Measurements from ENCODE around the gene OXGR1. TPM values are rescaled to one million over a fixed set of nuclear protein-coding genes. Genes with fewer than 3 reads are reported as not detected.

OXGR1 gene
- total RNA-seq: 1 to 10 TPM in 2 of 3 donors, under 1 TPM in 1; 0.54 to 3.1 (median 2.0) TPM
- long read RNA-seq, donor 1, partial matches to known transcripts: 0 of 1 reads
- long read RNA-seq, donor 1, other reads (novel, unspliced or antisense): 1 of 1 reads
- long read RNA-seq, donor 2: 0 reads

- Histone ChIP-seq H3K9me3 (no peaks in the 10 kb centered on the region), H3K36me3 (ENCODE audit: low read depth) (no peaks in the 10 kb centered on the region), H3K4me1 (ENCODE audit: low read depth) (peaks cover 16% of the 10 kb centered on the region), H3K4me3 (peak within 1 kb of the TSS; percentile 10)
- intact Hi-C loops (cut with DNase I, micrococcal nuclease): no loop called here
- TF ChIP-seq CTCF (IDR thresholded peaks at IDR 0.05): no peak
- ATAC-seq (peak; percentile 62), DNase-seq (peak; percentile 20 to 54 (median 54))
These were observed at the start of gene OXGR1 for GRCh38 chr13:96994017-96994857. TSS of gene OXGR1 (minus strand) at chr13:96994476. CDS start at chr13:96987759, 6,717 bp downstream.

- H3K4me1 ChIP-seq (ENCODE audit: low read depth): no peaks in the 10 kb centered on the region
- DNase-seq (no peak), ATAC-seq (no peak)
- no peak overlapping the region for H3K4me3 ChIP-seq
- no peaks in the 10 kb centered on the region for H3K9me3 ChIP-seq
- no peak for TF ChIP-seq CTCF (IDR thresholded peaks at IDR 0.05)
- no peaks in the 10 kb centered on the region for H3K36me3 ChIP-seq (ENCODE audit: low read depth)
- intact Hi-C loops (cut with DNase I, micrococcal nuclease): no loop called here
These were observed 49.0 kb upstream of the OXGR1 start for GRCh38 chr13:97043302-97043701.

GRCh38 chr13:97030705-97031452, 36.6 kb upstream of the OXGR1 start:
- H3K4me1 ChIP-seq (ENCODE audit: low read depth): no peaks in the 10 kb centered on the region
- ATAC-seq: peak; percentile 31
- intact Hi-C loops (cut with DNase I, micrococcal nuclease): no loop called here
- no peak overlapping the region for H3K4me3 ChIP-seq
- no peaks in the 10 kb centered on the region for H3K36me3 ChIP-seq (ENCODE audit: low read depth)
- peak in 1 of 3 donors; percentile 12 for DNase-seq
- H3K9me3 ChIP-seq: no peaks in the 10 kb centered on the region
- no peak for TF ChIP-seq CTCF (IDR thresholded peaks at IDR 0.05)

- intact Hi-C loops (cut with DNase I, micrococcal nuclease): loop anchor here in 1 of 2 donors (10.0 kb wide), 1 partner anchor 326 kb away; no protein-coding TSS in a partner anchor
- DNase-seq (peak in 2 of 3 donors; percentile 43 to 85), ATAC-seq (peak; percentile 79)
- no peaks in the 10 kb centered on the region for H3K9me3 ChIP-seq
- H3K4me1 ChIP-seq (ENCODE audit: low read depth): no peaks in the 10 kb centered on the region
- no peaks in the 10 kb centered on the region for H3K36me3 ChIP-seq (ENCODE audit: low read depth)
- TF ChIP-seq CTCF (IDR thresholded peaks at IDR 0.05): peak; percentile 63
- no peak overlapping the region for H3K4me3 ChIP-seq
These were observed 34.4 kb upstream of the OXGR1 start for GRCh38 chr13:97028441-97029299.

GRCh38 chr13:97027162-97027554, 32.9 kb upstream of the OXGR1 start:
- H3K36me3 ChIP-seq (ENCODE audit: low read depth): no peaks in the 10 kb centered on the region
- no peak for TF ChIP-seq CTCF (IDR thresholded peaks at IDR 0.05)
- H3K4me3 ChIP-seq: no peak overlapping the region
- no peaks in the 10 kb centered on the region for H3K9me3 ChIP-seq
- no peaks in the 10 kb centered on the region for H3K4me1 ChIP-seq (ENCODE audit: low read depth)
- ATAC-seq: no peak
- no peak for DNase-seq
- intact Hi-C loops (cut with DNase I, micrococcal nuclease): loop anchor here in 1 of 2 donors (10.0 kb wide), 1 partner anchor 328 kb away; no protein-coding TSS in a partner anchor
